Endometrium (tissue), 2 donors: Measurements from ENCODE around the gene WDR49.

Source experiments
- FAIRE-seq: peaks from 2 replicates; lab custom pipeline; 2012; peaks lifted over from hg19 to GRCh38; lab: Jason Lieb, UNC
- donor health status: control.
- donor health status: control.

The WDR49 gene

GRCh38 chr3:167484551-167484950, 169.2 kb downstream of the WDR49 start:
- no peak for FAIRE-seq

GRCh38 chr3:167483708-167484475, 169.8 kb downstream of the WDR49 start:
- FAIRE-seq: no peak

- FAIRE-seq: no peak
Observed at GRCh38 chr3:167481164-167481563, 172.6 kb downstream of the WDR49 start.

DNA sequence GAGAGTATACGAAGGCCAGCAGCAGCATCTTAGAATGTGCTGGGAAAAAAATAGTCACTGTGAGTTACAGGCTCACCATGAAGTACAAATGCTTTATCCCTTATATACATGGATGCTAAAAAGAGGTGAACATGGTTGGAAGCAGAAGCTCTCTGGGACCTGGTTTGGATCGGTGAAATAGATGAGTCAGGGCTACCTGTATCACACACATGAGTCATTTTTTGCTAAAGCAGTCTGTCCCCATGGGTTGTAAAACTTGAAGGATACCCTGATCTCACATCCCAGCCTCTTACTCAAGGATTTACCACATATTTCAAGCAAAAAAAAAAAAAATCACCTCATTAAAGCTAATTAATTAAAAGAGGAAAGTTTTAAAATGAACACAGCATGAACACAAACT, 173.0 kb downstream of the WDR49 start:
- no peak for FAIRE-seq

DNA sequence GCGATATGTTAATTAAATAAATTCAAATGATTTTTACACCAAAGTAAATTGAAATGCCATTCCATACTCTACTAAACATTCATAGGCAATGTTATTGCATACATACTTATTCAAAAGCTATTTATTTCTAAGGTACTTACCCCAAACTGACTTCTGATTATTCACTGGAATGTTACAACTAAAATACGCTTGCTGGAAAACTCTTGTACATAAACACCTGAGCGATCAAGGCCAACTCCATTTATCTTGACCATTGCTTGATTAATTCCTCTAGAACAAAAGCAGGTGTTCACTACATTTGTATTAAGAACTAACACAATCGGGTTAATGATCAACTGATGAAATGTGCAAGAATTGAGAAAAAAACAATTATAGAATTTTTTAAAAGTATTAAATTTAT, 179.9 kb downstream of the WDR49 start, which contains the start of gene SERPINI2:
TSS of gene SERPINI2 (minus strand) at position 180 of the 400 bp plus-strand sequence. CDS start 2,208 bp downstream, outside the sequence.
- no peak for FAIRE-seq

- no peak for FAIRE-seq
Observed at GRCh38 chr3:167469381-167469780, 184.4 kb downstream of the WDR49 start.

DNA sequence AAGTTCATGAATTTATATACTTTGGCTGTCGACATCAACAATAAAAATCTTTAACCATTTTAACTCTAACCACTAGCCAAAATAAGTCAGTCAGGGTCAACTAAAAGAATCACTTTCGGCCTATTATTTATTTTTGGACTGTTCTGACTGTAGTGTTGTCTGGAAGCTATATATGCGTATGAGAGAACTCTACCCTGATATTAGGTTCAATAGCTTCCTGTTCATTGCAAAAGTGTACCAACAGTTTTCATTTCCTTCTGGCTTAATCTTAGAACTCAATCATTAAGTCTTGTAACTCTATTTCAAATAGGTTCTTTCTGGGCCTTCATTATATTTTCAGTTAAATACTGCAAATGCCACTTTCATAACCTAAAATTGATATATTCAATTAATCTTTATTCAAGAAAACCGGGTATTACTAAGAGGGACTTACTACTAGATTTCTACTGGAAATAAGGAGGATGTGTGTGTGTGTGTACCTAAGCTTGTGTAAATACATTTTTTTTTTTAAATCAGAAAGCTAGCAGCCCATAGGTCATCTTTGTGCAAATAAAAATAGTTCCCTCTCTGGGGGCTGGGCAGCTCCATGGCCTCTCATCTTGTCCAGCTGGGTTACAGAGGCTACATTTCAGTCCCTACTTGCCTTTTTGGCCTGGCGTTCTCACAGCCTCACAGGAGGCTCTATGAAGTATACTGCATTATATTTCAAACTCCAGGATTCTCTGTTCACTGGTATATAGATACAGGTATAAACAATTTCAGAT, 185.7 kb downstream of the WDR49 start:
- FAIRE-seq: no peak

DNA sequence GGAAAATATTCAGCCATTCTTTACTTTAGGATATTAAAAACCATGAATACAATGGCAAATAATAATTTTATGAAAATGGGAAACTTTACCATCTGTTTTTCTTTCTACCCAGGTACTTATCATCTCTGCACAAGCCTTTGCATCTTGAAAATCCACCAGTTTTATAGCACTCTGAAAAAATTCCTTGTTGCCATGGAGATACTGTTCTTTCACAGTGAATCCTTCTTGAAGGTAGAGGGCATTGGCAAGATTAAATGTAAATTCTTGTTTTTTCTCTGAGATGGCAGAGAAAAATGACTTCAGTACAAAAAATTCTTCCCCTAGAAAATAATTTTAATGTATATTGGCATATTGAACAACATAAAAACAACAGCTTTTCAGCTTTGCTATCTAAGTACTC, 186.8 kb downstream of the WDR49 start:
- FAIRE-seq: no peak

GRCh38 chr3:167456157-167456799, 197.5 kb downstream of the WDR49 start:
- no peak for FAIRE-seq

DNA sequence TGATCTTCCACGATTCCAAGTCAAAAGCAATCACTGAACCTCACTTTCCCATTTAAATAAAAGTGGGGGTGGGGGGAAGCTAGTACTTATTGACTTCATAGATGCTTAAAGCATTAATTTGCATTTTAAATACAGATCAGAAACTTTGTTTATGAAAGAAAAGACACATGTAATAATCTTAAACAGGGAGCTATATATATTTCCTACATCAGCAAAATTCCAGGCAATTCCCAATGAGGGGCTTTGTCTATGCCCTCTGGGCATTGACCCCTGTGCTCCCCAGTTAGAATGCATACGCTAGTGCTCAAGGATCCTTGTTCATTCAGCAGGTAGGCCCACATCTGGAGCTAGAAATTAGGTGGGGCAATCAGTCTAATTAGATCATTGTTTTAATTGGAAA, 199.9 kb downstream of the WDR49 start:
- no peak for FAIRE-seq

- FAIRE-seq: no peak
Observed at GRCh38 chr3:167451282-167451681, 202.5 kb downstream of the WDR49 start.

DNA sequence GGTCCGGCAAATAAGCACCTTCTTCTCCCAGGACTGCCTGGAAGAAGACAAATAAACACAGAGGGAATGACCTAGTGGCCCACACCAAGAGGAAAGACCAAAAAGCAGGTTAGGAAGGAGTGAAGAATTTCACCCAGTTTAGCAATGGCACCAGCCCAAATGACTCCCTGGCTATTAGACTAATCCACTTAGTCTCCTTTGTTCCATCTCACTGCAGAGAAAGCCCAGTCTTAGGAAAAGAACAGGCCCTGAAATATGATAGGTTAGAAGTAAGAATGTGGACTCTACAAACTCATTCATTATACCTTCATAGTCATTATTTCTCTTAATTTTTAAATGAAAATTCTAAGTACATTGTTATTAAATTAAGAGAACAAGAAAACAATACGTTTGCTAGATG, 203.1 kb downstream of the WDR49 start:
- no peak for FAIRE-seq

DNA sequence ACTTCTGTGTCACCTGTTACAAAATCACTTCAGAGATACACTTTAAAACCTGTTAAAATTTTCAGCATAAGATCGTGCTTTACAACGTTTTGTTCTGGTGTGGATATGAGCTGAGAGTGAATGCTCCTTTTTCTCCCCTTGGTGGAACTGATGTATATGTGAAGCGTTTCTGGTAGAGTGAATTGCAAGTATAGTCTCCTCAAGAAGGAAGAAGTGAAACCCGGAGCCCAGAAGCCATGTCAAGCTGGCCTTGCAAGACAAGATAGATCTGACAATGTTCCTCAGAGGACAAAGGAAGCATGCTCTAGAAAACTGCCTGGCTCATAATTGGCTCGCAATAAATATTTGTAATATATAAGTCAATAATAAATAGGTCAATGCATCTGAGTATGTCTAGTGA, 203.5 kb downstream of the WDR49 start:
- FAIRE-seq: no peak

DNA sequence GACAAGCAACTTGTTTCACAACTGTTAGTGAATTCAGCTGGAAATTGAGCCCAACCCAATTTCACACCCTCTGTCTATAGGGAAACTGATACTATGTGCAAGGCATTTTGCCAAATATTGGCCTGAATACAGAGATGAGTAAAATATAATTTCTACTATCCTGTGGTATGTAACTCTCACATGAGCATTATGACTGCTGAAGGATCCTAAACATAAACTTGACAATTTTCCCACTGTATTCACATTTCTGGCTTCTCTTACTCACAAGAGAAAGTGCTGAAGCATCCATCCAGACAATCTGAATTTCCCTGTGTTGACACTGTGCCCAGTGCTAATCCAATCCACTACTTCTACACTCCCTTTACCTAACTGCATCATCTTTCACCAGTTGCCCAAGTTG, 208.3 kb downstream of the WDR49 start:
- FAIRE-seq: no peak

- FAIRE-seq: no peak
Observed at GRCh38 chr3:167441256-167441655, 212.5 kb downstream of the WDR49 start.

GRCh38 chr3:167437428-167438139, 216.2 kb downstream of the WDR49 start:
- FAIRE-seq: no peak
